Esophagus muscularis mucosa (tissue), 4 donors: ENCODE measurements around the gene KCNA10.

Experiments
- CTCF ChIP-seq, 3 experiments: fragments of 200-600 bp in 2 of 3; fragments of 450-650 bp in 1 of 3; sonication (generic) in 2 of 3; IDR thresholded peaks; one replicate each; pipeline ENCODE4 v1.5.1; 2017 to 2019; ENCODE audit warnings: antibody characterized with exemption in 3 of 3, mild to moderate bottlenecking in 2 of 3, moderate library complexity in 1 of 3
- EP300 ChIP-seq: sonication (generic); formaldehyde crosslinking; IDR thresholded peaks from one replicate; pipeline ENCODE4 v1.6.1; 2017; ENCODE audit warnings: antibody characterized with exemption
- POLR2A ChIP-seq: fragments of 450-650 bp; IDR thresholded peaks from one replicate; pipeline ENCODE4 v1.6.1; 2017; ENCODE audit warnings: antibody characterized with exemption, moderate library complexity, mild to moderate bottlenecking, low read depth

GRCh38 chr1:110529011-110529410, 10.0 kb upstream of the KCNA10 start:
- no peak for TF ChIP-seq EP300
- no peak for TF ChIP-seq CTCF (IDR thresholded peaks at IDR 0.05)
- no peak for TF ChIP-seq POLR2A
